GM21526 (cell line): ENCODE data around the gene MACROD2.
"Not testable (repeated sequence)": the region's sequence is repeated elsewhere in the genome, so short reads cannot be mapped to it uniquely, and the experiment has no call there.

ENCODE experiments used
- ATAC-seq: cut with Tn5 transposase; IDR thresholded peaks from one replicate; pipeline ENCODE4 v1.9.1; 2021; ENCODE audit warnings: moderate library complexity; ENCODE audit not compliant: unreplicated experiment, low FRiP score

Gene MACROD2

GRCh38 chr20:15332711-15333160 lies 1337.4 kb downstream of the MACROD2 start:
- ATAC-seq, result peak; percentile 72

GRCh38 chr20:15333170-15333569 lies 1337.9 kb downstream of the MACROD2 start:
- ATAC-seq, result peak; percentile 48

DNA sequence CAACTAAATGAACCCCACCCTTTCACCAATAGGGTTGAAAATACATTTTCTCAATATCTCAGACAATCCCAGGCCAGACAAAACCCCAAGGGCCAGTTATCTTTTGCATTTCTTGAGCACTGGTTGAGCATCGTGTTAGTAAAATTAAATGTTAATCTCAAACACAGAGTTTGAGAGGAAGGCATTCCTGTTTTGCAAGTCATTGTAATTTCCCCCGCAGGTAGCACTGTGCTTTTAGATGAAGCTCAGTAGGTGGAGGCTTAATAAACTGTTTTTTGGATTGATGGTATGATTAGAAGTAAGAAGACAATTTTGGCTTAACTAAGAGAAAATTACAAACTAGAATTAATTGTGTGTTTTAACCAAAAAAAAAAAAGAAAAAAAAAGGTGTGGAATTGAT lies 1340.7 kb downstream of the MACROD2 start:
- no peak for ATAC-seq

- ATAC-seq, result no peak
These were observed 1341.2 kb downstream of the MACROD2 start for GRCh38 chr20:15336536-15336935.

DNA sequence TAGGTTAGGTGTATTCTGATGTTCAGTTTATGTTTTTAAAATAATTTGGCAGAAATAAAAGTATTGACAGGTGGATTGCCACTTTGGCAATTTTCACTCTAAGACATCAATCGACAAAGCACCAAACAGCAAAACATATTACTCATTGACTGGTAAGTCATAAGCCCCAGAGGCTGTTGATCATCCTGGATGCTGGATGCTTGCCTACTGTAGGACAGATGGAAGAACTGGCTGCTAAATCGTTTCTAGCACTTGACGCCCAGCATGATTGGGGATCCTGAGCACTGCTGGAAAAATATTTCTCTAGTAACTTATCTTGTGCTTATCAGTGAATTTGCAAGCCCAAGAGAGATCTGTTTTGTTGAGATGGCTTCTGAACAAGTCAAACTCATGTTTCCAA lies 1343.9 kb downstream of the MACROD2 start:
- ATAC-seq, result no peak

GRCh38 chr20:15342991-15343523 lies 1347.7 kb downstream of the MACROD2 start:
- no peak for ATAC-seq

GRCh38 chr20:15345287-15345686 lies 1350.0 kb downstream of the MACROD2 start:
- ATAC-seq, result no peak

GRCh38 chr20:15346657-15347280 lies 1351.5 kb downstream of the MACROD2 start:
- no peak for ATAC-seq

GRCh38 chr20:15359056-15359455 lies 1363.7 kb downstream of the MACROD2 start:
- ATAC-seq, result no peak

- no peak for ATAC-seq
These were observed 1367.5 kb downstream of the MACROD2 start for GRCh38 chr20:15362849-15363248.

DNA sequence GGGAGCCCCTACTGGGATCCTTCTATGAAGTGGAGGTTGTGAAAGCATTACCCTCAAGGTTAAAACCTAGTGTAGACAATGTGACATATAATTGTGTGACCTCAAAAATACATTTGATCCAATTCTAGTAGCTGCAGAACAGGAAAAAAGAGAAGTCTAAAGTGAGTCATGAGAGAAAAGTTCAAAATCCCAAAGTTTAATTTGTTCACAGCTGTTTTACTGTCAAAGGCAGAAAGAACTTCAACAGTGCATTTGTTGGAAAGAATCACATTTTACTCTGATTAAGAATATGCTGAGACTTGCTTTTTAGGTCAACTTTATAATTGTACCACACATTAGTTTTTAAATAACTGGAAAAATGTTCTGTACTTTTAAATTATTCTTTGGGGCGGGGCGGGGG lies 1369.5 kb downstream of the MACROD2 start:
- no peak for ATAC-seq

GRCh38 chr20:15370370-15370769 lies 1375.1 kb downstream of the MACROD2 start:
- no peak for ATAC-seq

GRCh38 chr20:15374682-15375081 lies 1379.4 kb downstream of the MACROD2 start:
- no peak for ATAC-seq

DNA sequence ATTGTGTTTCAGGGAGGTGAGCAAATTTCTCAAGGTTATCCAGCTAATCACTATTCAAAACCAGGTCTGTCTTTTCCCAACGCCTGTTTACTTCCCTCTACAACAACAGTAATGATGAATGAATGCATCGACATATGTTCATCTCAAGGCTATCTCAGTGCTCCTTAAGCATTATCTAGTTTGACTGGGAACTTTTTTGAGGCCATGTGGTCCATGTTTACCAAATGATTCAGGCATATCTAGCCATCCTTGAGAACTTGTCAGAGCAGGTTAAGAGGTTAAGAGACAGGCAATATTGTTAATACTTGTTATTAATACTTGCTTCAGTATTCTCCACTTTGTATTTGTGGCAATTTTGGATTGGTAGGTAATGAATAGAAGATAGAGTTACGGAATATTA lies 1380.5 kb downstream of the MACROD2 start:
- ATAC-seq, result no peak

GRCh38 chr20:15377603-15378002 lies 1382.3 kb downstream of the MACROD2 start:
- not testable (repeated sequence) for ATAC-seq

- ATAC-seq, result no peak
These were observed 1382.8 kb downstream of the MACROD2 start for GRCh38 chr20:15378151-15378550.

- no peak for ATAC-seq
These were observed 1384.5 kb downstream of the MACROD2 start for GRCh38 chr20:15379681-15380296.

- ATAC-seq, result peak; percentile 87
These were observed 1385.5 kb downstream of the MACROD2 start for GRCh38 chr20:15380770-15381169.

DNA sequence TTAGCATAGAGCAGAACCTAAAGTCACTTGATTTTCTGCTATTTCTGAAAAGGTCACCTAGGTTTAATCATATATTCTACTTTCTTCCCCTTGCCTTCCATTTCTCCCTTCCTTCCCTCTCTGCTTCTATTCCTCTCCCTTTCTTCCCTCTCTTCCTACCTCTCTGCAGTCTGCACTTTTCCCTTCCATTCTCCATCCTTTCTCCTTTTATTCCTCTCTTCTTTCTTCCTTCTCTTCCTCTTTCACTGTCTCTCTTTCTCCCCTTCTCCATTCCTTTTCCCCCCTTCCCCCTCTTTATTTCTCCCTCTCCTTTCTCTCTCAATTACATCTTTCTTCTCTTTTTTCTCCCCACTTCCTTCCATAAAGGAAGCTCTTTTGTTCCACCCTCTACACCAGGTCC lies 1391.9 kb downstream of the MACROD2 start:
- ATAC-seq, result no peak

DNA sequence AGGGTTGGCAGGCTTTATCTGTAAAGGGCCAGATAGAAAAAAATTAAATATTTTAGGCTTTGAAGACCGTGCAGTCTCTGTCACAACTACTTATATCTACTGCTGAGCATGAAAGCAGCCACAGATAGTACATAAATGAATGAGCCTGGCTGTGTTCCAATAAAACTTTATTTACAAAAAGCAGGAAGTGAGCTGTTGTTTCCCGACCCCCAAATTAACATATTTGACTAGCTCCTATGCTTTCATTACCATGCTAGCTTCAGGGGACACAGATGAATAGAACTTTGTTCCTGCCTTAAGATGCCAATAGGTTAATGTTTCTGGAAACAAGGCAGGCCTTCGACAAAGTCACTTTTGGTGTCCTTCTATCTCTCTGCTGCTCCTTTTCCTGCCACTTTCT lies 1400.1 kb downstream of the MACROD2 start:
- no peak for ATAC-seq

- no peak for ATAC-seq
These were observed 1400.7 kb downstream of the MACROD2 start for GRCh38 chr20:15396026-15396425.

- no peak for ATAC-seq
These were observed 1401.6 kb downstream of the MACROD2 start for GRCh38 chr20:15396900-15397299.
